ENCODE data around the gene CYCS.
"Not testable (repeated sequence)": the region's sequence is repeated elsewhere in the genome, so short reads cannot be mapped to it uniquely, and the experiment has no call there.

Gene CYCS

GRCh38 chr7:25118048-25118753 is 6.9 kb downstream of the CYCS start:
- DNase-seq (ENCODE audit: low spot score): no peak

GRCh38 chr7:25117226-25118047 is 7.6 kb downstream of the CYCS start:
- DNase-seq (ENCODE audit: low spot score): no peak

- no peak for DNase-seq (ENCODE audit: low spot score)
These were observed 8.4 kb downstream of the CYCS start for GRCh38 chr7:25116621-25117020.

GRCh38 chr7:25110514-25110913 is 14.5 kb downstream of the CYCS start:
- DNase-seq (ENCODE audit: low spot score): not testable (repeated sequence)

DNA sequence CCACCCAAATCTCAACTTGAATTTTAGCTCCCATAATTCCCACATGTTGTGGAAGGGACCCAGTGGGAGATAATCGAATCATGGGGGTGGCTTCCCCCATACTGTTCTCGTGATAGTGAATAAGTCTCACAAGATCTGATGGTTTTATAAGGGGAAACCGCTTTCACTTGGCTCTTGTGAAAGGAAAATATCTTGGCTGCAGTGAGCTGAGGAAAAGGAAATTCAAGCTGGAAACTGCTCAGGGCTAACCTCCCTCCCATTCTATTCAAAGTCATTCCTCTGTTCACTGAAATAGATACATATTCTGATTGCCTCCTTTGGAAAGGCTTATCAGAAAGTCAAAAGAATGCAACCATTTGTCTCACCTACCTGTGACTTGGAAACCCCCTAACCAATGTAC is 15.8 kb downstream of the CYCS start:
- no peak for DNase-seq (ENCODE audit: low spot score)

GRCh38 chr7:25105911-25106310 is 19.1 kb downstream of the CYCS start:
- DNase-seq (ENCODE audit: low spot score): no peak

- no peak for DNase-seq (ENCODE audit: low spot score)
These were observed 21.3 kb downstream of the CYCS start for GRCh38 chr7:25103773-25104172.

GRCh38 chr7:25101817-25102216 is 23.2 kb downstream of the CYCS start:
- no peak for DNase-seq (ENCODE audit: low spot score)

DNA sequence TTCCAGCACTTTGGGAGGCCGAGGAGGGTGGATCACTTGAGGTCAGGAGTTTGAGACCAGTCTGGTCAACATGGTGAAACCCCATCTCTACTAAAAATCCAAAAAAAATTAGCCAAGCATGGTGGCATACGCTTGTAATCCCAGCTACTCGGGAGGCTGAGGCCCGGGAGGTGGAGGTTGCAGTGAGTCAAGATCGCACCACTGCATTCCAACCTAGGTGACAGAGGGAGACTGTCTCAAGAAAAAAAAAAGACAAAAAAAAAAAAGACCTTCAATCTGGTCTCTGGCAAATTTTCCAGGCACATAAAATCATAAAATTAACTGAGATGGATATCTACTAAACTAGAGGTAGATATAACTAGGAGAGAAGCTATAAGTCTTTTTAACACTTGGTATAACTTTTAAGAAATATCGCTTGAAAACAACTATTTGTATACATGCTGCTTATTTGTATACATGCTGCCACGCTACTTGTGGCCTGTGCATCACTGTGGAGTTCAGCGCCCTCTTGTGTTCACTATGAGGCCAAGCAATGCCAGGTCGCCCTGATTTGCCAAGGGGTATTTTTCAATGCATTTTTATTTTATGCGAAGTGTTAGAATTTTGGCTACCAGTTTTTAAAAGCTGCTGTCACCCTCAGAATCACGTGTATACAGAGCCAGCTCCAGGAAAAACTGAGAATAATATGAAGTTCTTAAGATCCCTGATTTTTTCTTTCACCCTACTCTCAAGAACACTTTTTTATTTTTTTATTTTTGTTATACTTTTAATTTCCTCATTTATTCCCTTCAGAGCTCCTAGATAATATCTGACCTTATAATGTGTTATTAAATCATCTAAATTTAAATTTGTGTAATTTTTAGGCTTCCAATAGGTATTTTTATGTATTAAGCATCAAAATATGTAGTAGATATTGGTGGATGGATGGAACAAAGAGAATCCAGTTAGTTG is 26.7 kb downstream of the CYCS start:
- DNase-seq (ENCODE audit: low spot score): peak; percentile 86

DNA sequence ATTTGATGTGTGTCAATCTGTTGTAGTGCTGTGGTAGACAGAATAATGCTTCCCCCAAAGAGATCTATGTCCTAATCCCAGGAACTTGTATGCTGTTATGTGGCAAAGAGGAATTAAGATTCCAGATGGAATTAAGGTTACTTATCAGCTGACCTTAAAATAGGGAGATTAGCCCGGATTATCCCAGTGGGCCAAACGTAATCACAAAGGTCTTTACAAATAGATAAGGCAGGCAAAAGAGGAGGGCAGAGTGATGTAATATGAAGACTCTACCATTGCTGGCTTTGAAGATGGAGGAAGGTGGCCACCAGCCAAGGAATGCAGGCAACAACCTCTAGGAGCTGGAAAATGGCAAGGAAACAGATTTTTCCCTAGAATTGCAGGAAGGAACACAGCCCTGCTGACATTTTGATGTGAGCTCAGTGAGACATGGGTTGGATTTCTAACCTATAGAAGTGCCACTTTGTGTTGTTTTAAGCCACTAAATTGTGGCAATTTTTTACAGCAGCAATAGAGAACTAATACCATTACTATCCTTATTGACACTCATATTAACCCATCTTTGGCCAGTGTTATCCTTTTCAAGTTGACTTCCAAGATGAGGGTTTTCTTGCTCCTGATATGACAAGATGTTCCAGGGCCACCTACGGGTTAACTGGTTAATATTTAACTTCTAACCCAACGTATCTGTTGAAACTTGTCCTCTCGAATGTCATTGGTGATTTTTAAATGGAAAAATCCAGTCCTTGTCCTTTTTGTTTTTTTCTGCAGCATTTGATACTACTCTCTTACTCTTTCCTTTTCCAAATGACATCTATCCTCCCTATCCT is 29.3 kb downstream of the CYCS start:
- DNase-seq (ENCODE audit: low spot score): no peak

GRCh38 chr7:25093268-25093826 is 31.7 kb downstream of the CYCS start:
- peak; percentile 78 for DNase-seq (ENCODE audit: low spot score)

GRCh38 chr7:25091779-25092178 is 33.3 kb downstream of the CYCS start:
- no peak for DNase-seq (ENCODE audit: low spot score)

DNA sequence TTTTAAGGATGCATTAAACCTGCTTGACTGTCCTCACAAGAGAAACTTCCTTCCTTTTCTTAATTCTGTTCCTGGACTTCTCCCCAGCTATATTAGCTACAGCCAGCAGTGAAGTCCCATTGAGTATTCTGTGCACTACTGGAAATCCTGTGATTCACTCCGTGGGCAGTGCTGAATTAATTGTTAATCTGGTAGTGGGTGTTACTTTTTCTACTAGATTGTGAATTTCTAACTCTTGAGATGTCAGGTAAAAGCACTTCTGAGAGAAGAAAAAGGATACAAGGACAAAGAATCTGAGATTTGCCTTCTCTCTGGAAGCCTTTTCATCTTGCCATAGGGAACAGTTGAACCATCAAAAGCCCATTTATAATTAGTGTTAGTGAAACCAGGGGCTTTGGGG is 33.9 kb downstream of the CYCS start:
- DNase-seq (ENCODE audit: low spot score): no peak

GRCh38 chr7:25090374-25090773 is 34.7 kb downstream of the CYCS start:
- DNase-seq (ENCODE audit: low spot score): no peak

GRCh38 chr7:25087855-25088254 is 37.2 kb downstream of the CYCS start:
- DNase-seq (ENCODE audit: low spot score): no peak

DNA sequence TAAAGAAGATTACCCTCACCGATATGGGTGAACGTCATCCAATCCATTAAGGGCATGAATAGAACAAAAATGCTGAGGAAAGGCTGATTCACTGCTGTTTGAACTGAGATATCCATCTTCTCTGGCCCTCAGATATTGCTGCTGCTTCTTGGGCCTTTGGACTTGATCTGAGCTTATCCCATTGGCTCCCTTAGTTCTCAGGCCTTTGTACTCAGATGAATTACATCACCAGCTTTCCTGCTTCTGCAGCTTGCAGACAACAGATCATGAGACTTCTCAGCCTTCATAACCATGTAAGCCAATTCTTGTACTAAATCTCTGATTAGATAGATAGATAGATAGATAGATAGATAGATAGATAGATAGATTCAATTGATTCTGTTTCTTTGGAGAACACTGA is 40.2 kb downstream of the CYCS start:
- no peak for DNase-seq (ENCODE audit: low spot score)

DNA sequence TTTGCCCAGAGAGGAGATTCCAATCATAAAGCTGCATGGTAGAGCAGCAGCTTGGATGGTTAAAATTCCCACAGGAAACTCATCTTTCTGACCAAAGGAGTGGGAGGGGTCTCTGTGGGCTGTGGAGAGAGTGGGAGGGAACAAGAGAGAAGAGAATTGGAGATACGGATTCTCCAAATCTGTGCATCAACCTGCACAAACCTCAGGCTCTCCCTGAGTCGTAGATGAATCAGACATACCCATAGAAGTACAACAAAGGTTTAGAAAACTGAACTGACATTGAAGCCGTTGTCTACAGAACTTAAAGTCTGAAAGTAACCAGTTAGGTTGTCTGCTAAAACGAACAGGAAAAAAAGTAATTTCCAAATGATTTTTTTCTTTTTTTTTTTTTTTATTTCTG is 41.9 kb downstream of the CYCS start:
- DNase-seq (ENCODE audit: low spot score): peak; percentile 9

GRCh38 chr7:25082041-25082440 is 43.0 kb downstream of the CYCS start:
- DNase-seq (ENCODE audit: low spot score): peak; percentile 12

- DNase-seq (ENCODE audit: low spot score): no peak
These were observed 48.0 kb downstream of the CYCS start for GRCh38 chr7:25077096-25077495.

GRCh38 chr7:25075459-25075858 is 49.6 kb downstream of the CYCS start:
- no peak for DNase-seq (ENCODE audit: low spot score)

DNA sequence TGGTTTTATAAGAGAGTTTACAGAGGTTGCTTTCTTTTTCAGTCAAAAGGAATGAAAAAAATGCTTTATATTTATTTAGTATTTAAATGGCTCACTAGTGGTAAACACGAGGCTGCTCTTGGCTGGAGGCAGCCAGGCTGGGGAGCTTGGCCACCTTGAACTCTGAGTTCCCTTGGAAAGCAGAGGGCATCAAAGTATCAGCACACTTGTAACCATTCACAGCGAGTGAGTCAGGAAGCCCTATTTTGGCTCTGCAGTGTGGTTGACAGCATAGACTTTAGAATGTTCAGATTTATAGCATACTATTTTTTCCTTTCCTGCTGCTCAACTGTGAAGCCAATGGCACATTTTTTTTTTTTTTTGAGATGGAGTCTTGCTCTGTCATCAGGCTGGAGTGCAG is 51.6 kb downstream of the CYCS start:
- DNase-seq (ENCODE audit: low spot score): no peak

Data from RKO (cell line).